Osteoblast (primary cell): ENCODE results near the gene CCDC60. TPM values are rescaled to one million over a fixed set of nuclear protein-coding genes. Genes with fewer than 3 reads are reported as not detected.

Experiments used
- DNase-seq: peaks from one replicate; pipeline ENCODE4 v3.0.0; 2011; ENCODE audit warnings: low spot score, mixed read lengths; ENCODE audit not compliant: insufficient read length; ENCODE audit errors: missing footprints
- H2AFZ ChIP-seq: 2 replicates; pipeline ENCODE4 v1.6.0; 2011; ENCODE audit warnings: mild to moderate bottlenecking, low read length
- H3K27ac ChIP-seq: 2 replicates; pipeline ENCODE4 v1.5.1; 2011; ENCODE audit warnings: mild to moderate bottlenecking, low read depth, low read length, moderate library complexity
- H3K27me3 ChIP-seq: 2 replicates; pipeline ENCODE4 v1.6.0; 2012; ENCODE audit warnings: mild to moderate bottlenecking, control low read depth, inconsistent platforms, low read length, moderate library complexity; ENCODE audit not compliant: insufficient read depth
- H3K36me3 ChIP-seq: 2 replicates; pipeline ENCODE4 v1.5.1; 2011; ENCODE audit warnings: mild to moderate bottlenecking, low read length, control low read depth, moderate library complexity; ENCODE audit not compliant: insufficient read depth
- H3K4me1 ChIP-seq: 2 replicates; pipeline ENCODE4 v1.5.1; 2011; ENCODE audit warnings: mild to moderate bottlenecking, low read length, control low read depth, moderate library complexity; ENCODE audit not compliant: insufficient read depth
- H3K4me2 ChIP-seq: 2 replicates; pipeline ENCODE4 v1.6.0; 2011; ENCODE audit warnings: mild to moderate bottlenecking, low read length; ENCODE audit not compliant: insufficient read depth
- H3K4me3 ChIP-seq: fragments of 200-600 bp; sonication (generic); 3 replicates; pipeline ENCODE4 v1.5.1; 2012; ENCODE audit warnings: mild to moderate bottlenecking, low read length, inconsistent platforms; ENCODE audit not compliant: insufficient read depth
- H3K79me2 ChIP-seq: 2 replicates; pipeline ENCODE4 v1.6.0; 2012; ENCODE audit warnings: mild to moderate bottlenecking, low read length, control low read depth, inconsistent platforms; ENCODE audit not compliant: insufficient read depth
- H3K9me3 ChIP-seq: 2 replicates; pipeline ENCODE4 v1.5.1; 2011; ENCODE audit warnings: low read depth, low read length, control low read depth
- H4K20me1 ChIP-seq: 2 replicates; pipeline ENCODE4 v1.6.0; 2012; ENCODE audit warnings: mild to moderate bottlenecking, low read length, control low read depth; ENCODE audit not compliant: insufficient read depth
- CTCF ChIP-seq: IDR thresholded peaks from 2 replicates; pipeline ENCODE4 v1.5.1; 2011; ENCODE audit warnings: mild to moderate bottlenecking, low read depth, low read length, moderate library complexity; ENCODE audit errors: extremely low read depth
- total RNA-seq: library from RNA; depleted of rRNA; stranded (reverse); fragments of >200 nt; gene quantifications from 2 replicates; pipeline ENCODE4 v1.2.3, GENCODE V29; 2012

CCDC60 gene
- total RNA-seq, 1 donor, result not detected

- H3K9me3 ChIP-seq, result no peaks in the 10 kb centered on the region
- no peaks in the 10 kb centered on the region for H3K27me3 ChIP-seq
- no peak overlapping the region for H3K4me2 ChIP-seq
- TF ChIP-seq CTCF, result no peak
- H3K4me1 ChIP-seq, result no peaks in the 10 kb centered on the region
- no peak overlapping the region for H3K27ac ChIP-seq
- no peaks in the 10 kb centered on the region for H3K79me2 ChIP-seq
- H4K20me1 ChIP-seq, result no peaks in the 10 kb centered on the region
- no peak overlapping the region for H2AFZ ChIP-seq
- DNase-seq, result no peak
- H3K36me3 ChIP-seq, result no peaks in the 10 kb centered on the region
- H3K4me3 ChIP-seq, result no peak overlapping the region
Measured at GRCh38 chr12:119528241-119528640, 193.7 kb downstream of the CCDC60 start.

GRCh38 chr12:119540476-119540875, 205.9 kb downstream of the CCDC60 start:
- Histone ChIP-seq H3K4me2 (no peak overlapping the region), H2AFZ (no peak overlapping the region), H3K36me3 (no peaks in the 10 kb centered on the region)

DNA sequence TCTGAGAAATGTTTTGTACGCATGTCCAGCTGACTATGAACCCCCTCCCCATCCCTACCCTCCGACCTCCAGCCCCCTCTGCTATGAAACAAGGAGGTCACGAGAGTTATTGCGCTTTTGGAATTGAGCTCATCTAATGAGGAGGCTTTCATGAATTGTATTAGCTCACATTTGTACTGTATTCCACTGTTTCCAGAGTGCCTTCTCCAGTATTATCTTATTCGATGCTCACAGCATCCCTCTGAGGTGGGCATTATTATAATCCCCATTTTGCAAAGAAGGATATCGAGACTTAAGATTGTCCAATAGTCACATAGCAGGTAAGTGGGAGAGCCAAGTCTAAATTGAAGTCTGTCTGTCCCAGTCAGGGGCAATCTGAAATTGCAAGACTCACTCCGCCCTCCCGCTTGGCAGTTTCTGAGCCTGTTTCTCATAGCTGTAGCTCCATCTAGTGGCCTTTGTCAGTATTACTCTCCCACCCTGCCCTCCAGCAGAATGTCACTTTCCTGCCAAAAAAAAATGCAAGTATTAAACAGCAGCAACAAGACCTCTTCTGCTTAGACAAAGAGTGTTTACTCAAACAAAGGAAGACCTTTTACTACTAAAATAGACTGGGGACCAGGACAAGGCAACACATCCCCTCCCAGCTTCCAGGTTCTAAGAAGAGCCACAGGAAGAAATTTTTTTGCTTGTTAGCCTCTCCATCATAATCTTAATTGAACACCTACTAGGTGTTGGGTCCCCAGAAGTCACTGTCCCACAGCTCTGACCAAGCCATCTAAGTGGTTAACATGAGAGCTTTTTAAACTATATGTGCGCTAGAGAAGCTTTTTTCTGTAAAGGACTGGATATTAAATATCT, 210.5 kb downstream of the CCDC60 start:
- Histone ChIP-seq H3K4me1 (no peaks in the 10 kb centered on the region), H3K36me3 (no peaks in the 10 kb centered on the region), H2AFZ (no peak overlapping the region), H3K27me3 (no peaks in the 10 kb centered on the region), H3K79me2 (no peaks in the 10 kb centered on the region), H3K4me2 (no peak overlapping the region), H3K27ac (no peak overlapping the region), H3K4me3 (no peak overlapping the region), H3K9me3 (no peaks in the 10 kb centered on the region), H4K20me1 (no peaks in the 10 kb centered on the region)
- DNase-seq, result peak; percentile 67
- peak; percentile 88 for TF ChIP-seq CTCF

More at GRCh38 chr12:119540476-119540875, 205.9 kb downstream of the CCDC60 start:
- TF ChIP-seq CTCF, result no peak
- Histone ChIP-seq H3K27me3 (no peaks in the 10 kb centered on the region), H3K79me2 (no peaks in the 10 kb centered on the region), H3K4me1 (no peaks in the 10 kb centered on the region), H4K20me1 (no peaks in the 10 kb centered on the region), H3K27ac (no peak overlapping the region), H3K4me3 (no peak overlapping the region), H3K9me3 (no peaks in the 10 kb centered on the region)
- no peak for DNase-seq

GRCh38 chr12:119546340-119546739, 211.8 kb downstream of the CCDC60 start:
- Histone ChIP-seq H3K4me3 (no peak overlapping the region), H3K36me3 (no peaks in the 10 kb centered on the region), H3K79me2 (no peaks in the 10 kb centered on the region), H4K20me1 (no peaks in the 10 kb centered on the region), H3K9me3 (no peaks in the 10 kb centered on the region), H3K4me1 (no peaks in the 10 kb centered on the region), H3K27me3 (no peaks in the 10 kb centered on the region), H3K4me2 (no peak overlapping the region), H3K27ac (no peak overlapping the region), H2AFZ (no peak overlapping the region)
- DNase-seq, result no peak
- TF ChIP-seq CTCF, result no peak
